HepG2 (cell line): ENCODE data around the gene HDAC4. TPM values are rescaled to one million over a fixed set of nuclear protein-coding genes. Genes with fewer than 3 reads are reported as not detected.

Experiments
- ATAC-seq: fragments of 200-7000 bp; cut with Tn5 transposase; 3 replicates; pipeline ENCODE4 v1.9.1; 2020; ENCODE audit warnings: mild to moderate bottlenecking, moderate library complexity
- BruUV-seq: library from RNA; stranded (reverse); fragments of 400-500 nt; replicated peaks from 2 replicates; lab custom pipeline; 2021; lab: Mats Ljungman, UMichigan
- CTCF ChIA-PET: fragments of 300-600 bp; formaldehyde crosslinking; extraction: SDS; loops from one replicate; lab custom pipeline; 2021; ENCODE audit warnings: low total read pairs, inconsistent platforms, low intra/inter-chr PET ratio; lab: Yijun Ruan, JAX
- POLR2A ChIA-PET: fragments of 350-600 bp; sonication (Branson Sonifier 250); formaldehyde crosslinking; loops from one replicate; lab custom pipeline; 2020; ENCODE audit warnings: antibody characterized with exemption, inconsistent platforms; lab: Yijun Ruan, JAX
- DNase-seq: peaks from one replicate; pipeline ENCODE4 v3.0.0-alpha.2; 2015; ENCODE audit warnings: low spot score
- FAIRE-seq: peaks from 3 replicates; lab custom pipeline; 2011; peaks lifted over from hg19 to GRCh38; lab: Jason Lieb, UNC
- H2AFZ ChIP-seq: one replicate; pipeline ENCODE4 v1.6.1; 2011; ENCODE audit warnings: low read length, inconsistent platforms
- H3K27ac ChIP-seq: fragments of 300-600 bp; 3 replicates; pipeline ENCODE4 v1.8.0; 2011; ENCODE audit warnings: mixed run types, mild to moderate bottlenecking, mixed read lengths, low read length, inconsistent platforms; ENCODE audit not compliant: insufficient read depth; ENCODE audit errors: extremely low read length
- H3K27me3 ChIP-seq, 2 experiments: fragments of 200-600 bp in 1 of 2; 2 replicates in 1 of 2; 3 replicates in 1 of 2; pipeline versions ENCODE4 v1.6.0 to v1.8.0; 2011; ENCODE audit warnings: low read length in 2 of 2, mild to moderate bottlenecking in 2 of 2, moderate library complexity in 2 of 2, inconsistent platforms in 1 of 2; ENCODE audit not compliant: insufficient read depth in 2 of 2, control insufficient read depth in 1 of 2
- H3K36me3 ChIP-seq, 2 experiments: fragments of 200-600 bp in 1 of 2; replicated peaks in 1 of 2; 2 replicates in 1 of 2; 3 replicates in 1 of 2; pipeline versions ENCODE4 v1.5.1 to v1.8.0; 2011; ENCODE audit warnings: low read length in 2 of 2, inconsistent platforms in 1 of 2; ENCODE audit not compliant: insufficient read depth in 2 of 2, control insufficient read depth in 1 of 2
- H3K4me1 ChIP-seq: 2 replicates; pipeline ENCODE4 v1.5.1; 2012; ENCODE audit warnings: low read length, inconsistent platforms; ENCODE audit not compliant: insufficient read depth
- H3K4me2 ChIP-seq: 2 replicates; pipeline ENCODE4 v1.6.0; 2011; ENCODE audit warnings: low read depth, low read length, inconsistent platforms
- H3K4me3 ChIP-seq, 3 experiments: fragments of 200-600 bp in 1 of 3; sonication (generic), shearing (Covaris generic) in 1 of 3; replicated peaks in 1 of 3; 2 replicates each; pipeline ENCODE4 v1.5.1; 2011 to 2016; ENCODE audit warnings: low read length in 3 of 3, inconsistent platforms in 2 of 3, low read depth in 2 of 3, mild to moderate bottlenecking in 2 of 3, control low read depth in 1 of 3, mixed read lengths in 1 of 3; ENCODE audit not compliant: insufficient read depth in 1 of 3
- H3K79me2 ChIP-seq: one replicate; pipeline ENCODE4 v1.6.1; 2011; ENCODE audit warnings: low read length, inconsistent platforms; ENCODE audit not compliant: insufficient read depth
- H3K9ac ChIP-seq: 2 replicates; pipeline ENCODE4 v1.6.0; 2011; ENCODE audit warnings: mild to moderate bottlenecking, low read depth, low read length, inconsistent platforms; ENCODE audit not compliant: insufficient read depth
- H3K9me3 ChIP-seq: 2 replicates; pipeline ENCODE4 v1.5.1; 2012; ENCODE audit warnings: mild to moderate bottlenecking, low read length
- H4K20me1 ChIP-seq: 2 replicates; pipeline ENCODE4 v1.6.0; 2011; ENCODE audit warnings: inconsistent platforms, mild to moderate bottlenecking, low read length, moderate library complexity; ENCODE audit not compliant: insufficient read depth
- AKAP8 ChIP-seq: sonication (generic); formaldehyde crosslinking; IDR thresholded peaks from 2 replicates; pipeline ENCODE4 v1.5.1; 2020; ENCODE audit warnings: mild to moderate bottlenecking, missing genetic modification reagents
- BATF2 ChIP-seq: sonication (generic); formaldehyde crosslinking; IDR thresholded peaks from 2 replicates; pipeline ENCODE4 v1.8.0; 2022; ENCODE audit warnings: mild to moderate bottlenecking, missing genetic modification reagents, moderate library complexity
- BCL6 ChIP-seq: IDR thresholded peaks from 2 replicates; pipeline ENCODE4 v1.6.1; 2016; ENCODE audit warnings: missing genetic modification reagents, missing compliant biosample characterization
- ERF ChIP-seq: IDR thresholded peaks from 2 replicates; pipeline ENCODE4 v1.6.1; 2018; ENCODE audit warnings: missing biosample characterization, missing genetic modification reagents
- KLF13 ChIP-seq: sonication (generic); formaldehyde crosslinking; IDR thresholded peaks from 2 replicates; pipeline ENCODE4 v1.4.0; 2020; ENCODE audit warnings: mild to moderate bottlenecking, missing genetic modification reagents
- MED1 ChIP-seq: sonication (generic); formaldehyde crosslinking; IDR thresholded peaks from 2 replicates; pipeline ENCODE4 v1.4.0; 2020; ENCODE audit warnings: missing genetic modification reagents
- MYNN ChIP-seq: sonication (generic); formaldehyde crosslinking; IDR thresholded peaks from 2 replicates; pipeline ENCODE4 v1.4.0; 2020; ENCODE audit warnings: mild to moderate bottlenecking, low read depth, missing genetic modification reagents
- NFKB2 ChIP-seq: sonication (generic); formaldehyde crosslinking; IDR thresholded peaks from 2 replicates; pipeline ENCODE4 v1.4.0; 2020; ENCODE audit warnings: missing genetic modification reagents, borderline replicate concordance
- NR1H2 ChIP-seq: sonication (generic); formaldehyde crosslinking; IDR thresholded peaks from 2 replicates; pipeline ENCODE4 v1.8.1; 2022; ENCODE audit warnings: low read depth, missing genetic modification reagents, borderline replicate concordance
- TBL1XR1 ChIP-seq: fragments of 150-350 bp; IDR thresholded peaks from 2 replicates; pipeline ENCODE4 v1.6.1; 2014; ENCODE audit warnings: borderline replicate concordance, low read length; ENCODE audit not compliant: partially characterized antibody
- ZNF207 ChIP-seq: fragments of 450-650 bp; IDR thresholded peaks from 2 replicates; pipeline ENCODE4 v1.6.1; 2016; ENCODE audit warnings: antibody characterized with exemption, borderline replicate concordance
- ZNF235 ChIP-seq: sonication (generic); formaldehyde crosslinking; IDR thresholded peaks from 2 replicates; pipeline ENCODE4 v1.8.1; 2023; ENCODE audit warnings: mild to moderate bottlenecking, missing genetic modification reagents, borderline replicate concordance
- ZNF350 ChIP-seq: sonication (generic); formaldehyde crosslinking; IDR thresholded peaks from 2 replicates; pipeline ENCODE4 v1.4.0; 2020; ENCODE audit warnings: mild to moderate bottlenecking, low read depth, missing genetic modification reagents, borderline replicate concordance
- ZNF44 ChIP-seq: sonication (generic); formaldehyde crosslinking; IDR thresholded peaks from 2 replicates; pipeline ENCODE4 v1.5.1; 2020; ENCODE audit warnings: mild to moderate bottlenecking, missing genetic modification reagents
- WGBS: methylation state at CpG from one replicate; pipeline ENCODE4 v1.1.6; 2017; ENCODE audit warnings: low lambda C conversion rate; 5-methylcytosine and 5-hydroxymethylcytosine counted together
- in situ Hi-C: cut with HindIII; loops from 2 replicates; pipeline ENCODE4 v1.10.0; 2017; ENCODE audit warnings: low pct_unique_long_range_greater_than_20kb; ENCODE audit not compliant: extremely low pct_ligation_motif_present
- intact Hi-C: fragments of 100-400 bp; cut with micrococcal nuclease; formaldehyde crosslinking; loops from one replicate; pipeline ENCODE4 v1.10.0; 2022; ENCODE audit not compliant: unreplicated experiment
- polyA plus RNA-seq, 8 experiments: library from polyadenylated mRNA; depleted of rRNA in 3 of 8; stranded (reverse) in 7 of 8; unstranded in 1 of 8; fragments of >200 nt; fragmentation: Illumina TruSeq in 4 of 8; extraction: Trizol in 4 of 8; gene quantifications; 2 replicates each; pipeline versions ENCODE4 v1.2.1 to v1.2.3, GENCODE V29; 2011 to 2016; ENCODE audit warnings: low read depth in 4 of 8, missing spikeins in 1 of 8, mixed read lengths in 1 of 8; ENCODE audit not compliant: insufficient read depth in 1 of 8
- total RNA-seq, 5 experiments: library from RNA; depleted of rRNA; stranded (reverse); fragments of >200 nt; fragmentation: Illumina TruSeq; extraction: Trizol; gene quantifications; 2 replicates each; pipeline ENCODE4 v1.2.3, GENCODE V29; 2016; ENCODE audit warnings: low read depth in 1 of 5

HDAC4 gene
- total and polyA plus RNA-seq, 2 of the 13 experiments (the other 11 are each of a cell fraction or from before 2014, with no cell fraction given) = 10.1 to 11.5 TPM

- Histone ChIP-seq H3K4me1 (peaks cover 22% of the 10 kb centered on the region), H3K27me3 (no peaks in the 10 kb centered on the region), H3K9ac (no peak overlapping the region), H3K4me3 (no peak overlapping the region), H3K9me3 (no peaks in the 10 kb centered on the region), H3K79me2 (peaks cover 26% of the 10 kb centered on the region), H3K36me3 (no peaks in the 10 kb centered on the region; a peak in 2 of 5 replicates), H3K27ac (no peak overlapping the region), H3K4me2 (no peak overlapping the region), H4K20me1 (peaks cover 6% of the 10 kb centered on the region; the same call in 1 of the 2 replicates), H2AFZ (no peak overlapping the region)
- ChIA-PET CTCF (no interaction called here), POLR2A (no interaction called here)
- no peak for TF ChIP-seq TBL1XR1
- TF ChIP-seq ZNF235 (CRISPR knock-in tag) = no peak
- TF ChIP-seq NFKB2 = no peak
- no peak for TF ChIP-seq ZNF350 (CRISPR knock-in tag)
- TF ChIP-seq ZNF207 = no peak
- no peak for TF ChIP-seq AKAP8 (CRISPR knock-in tag)
- TF ChIP-seq MED1 (CRISPR knock-in tag) = no peak
- no peak for TF ChIP-seq BATF2 (CRISPR knock-in tag)
- TF ChIP-seq MYNN = no peak
- no peak for TF ChIP-seq ZNF44 (CRISPR knock-in tag)
- no peak for TF ChIP-seq KLF13 (CRISPR knock-in tag)
- TF ChIP-seq ERF (CRISPR knock-in tag) = no peak
- no peak for TF ChIP-seq BCL6 (CRISPR knock-in tag)
- no peak for TF ChIP-seq NR1H2 (CRISPR knock-in tag)
- intact Hi-C loops (no loop called here), in situ Hi-C loops (no loop called here)
- no peak for ATAC-seq
- BruUV-seq = no TSS peak
- no peak for FAIRE-seq
- no peak for DNase-seq
- 88% methylated on average over 8 of the region's 8 CpGs for WGBS
Observed at GRCh38 chr2:239252393-239252792, 148.4 kb downstream of the HDAC4 start.
